WTC11 (cell line): Measurements from ENCODE around the gene RHBDD1. TPM values are rescaled to one million over a fixed set of nuclear protein-coding genes. Genes with fewer than 3 reads are reported as not detected.

Source experiments
- ATAC-seq: fragments of 200-7000 bp; cut with Tn5 transposase; 2 replicates; pipeline ENCODE4 v1.10.0; 2021; ENCODE audit warnings: mild to moderate bottlenecking, moderate library complexity
- CTCF ChIA-PET: fragments of 300-600 bp; sonication (Branson Sonifier 250); formaldehyde crosslinking; loops from one replicate; lab custom pipeline; 2021; ENCODE audit warnings: antibody characterized with exemption; lab: Charles Lee
- POLR2A ChIA-PET: fragments of 350-600 bp; sonication (Branson Sonifier 250); formaldehyde crosslinking; loops from one replicate; lab custom pipeline; 2021; ENCODE audit warnings: antibody characterized with exemption; lab: Charles Lee
- DNase-seq: peaks from one replicate; pipeline ENCODE4 v3.0.0; 2021; ENCODE audit warnings: low spot score
- H3K27ac Mint-ChIP-seq: 2 replicates; pipeline ENCODE4 v1.8.0; 2021; ENCODE audit warnings: mixed read lengths
- H3K27me3 Mint-ChIP-seq: 2 replicates; pipeline ENCODE4 v1.8.0; 2021; ENCODE audit warnings: low read depth, mild to moderate bottlenecking, moderate library complexity, mixed read lengths
- H3K36me3 Mint-ChIP-seq: 2 replicates; pipeline ENCODE4 v1.8.0; 2021; ENCODE audit warnings: mixed read lengths
- H3K4me1 Mint-ChIP-seq: 2 replicates; pipeline ENCODE4 v1.8.0; 2022; ENCODE audit warnings: mixed read lengths
- H3K4me3 Mint-ChIP-seq: 2 replicates; pipeline ENCODE4 v1.8.0; 2021; ENCODE audit warnings: mild to moderate bottlenecking, moderate library complexity, mixed read lengths
- H3K9me3 Mint-ChIP-seq: 2 replicates; pipeline ENCODE4 v1.8.0; 2021; ENCODE audit warnings: mixed read lengths
- EMX1 ChIP-seq: fragments of 250-450 bp; sonication (Bioruptor Pico); IDR thresholded peaks from 2 replicates; pipeline ENCODE4 v1.8.0; 2021; ENCODE audit warnings: mild to moderate bottlenecking
- GABPB1 ChIP-seq: sonication (generic); formaldehyde crosslinking; IDR thresholded peaks from 2 replicates; pipeline ENCODE4 v1.8.1; 2023; ENCODE audit warnings: mild to moderate bottlenecking, missing genetic modification reagents
- JAZF1 ChIP-seq: fragments of 250-450 bp; sonication (Bioruptor Pico); IDR thresholded peaks from 2 replicates; pipeline ENCODE4 v1.9.0; 2021; ENCODE audit warnings: moderate library complexity, mild to moderate bottlenecking, inconsistent platforms
- TCF7 ChIP-seq: sonication (generic); formaldehyde crosslinking; IDR thresholded peaks from 2 replicates; pipeline ENCODE4 v1.8.0; 2022; ENCODE audit warnings: mild to moderate bottlenecking, low read depth, missing genetic modification reagents, moderate library complexity
- ZBTB21 ChIP-seq: sonication (generic); formaldehyde crosslinking; IDR thresholded peaks from 2 replicates; pipeline ENCODE4 v1.8.1; 2023; ENCODE audit warnings: mild to moderate bottlenecking, missing genetic modification reagents, borderline replicate concordance
- ZNF317 ChIP-seq: sonication (generic); formaldehyde crosslinking; IDR thresholded peaks from 2 replicates; pipeline ENCODE4 v1.8.1; 2023; ENCODE audit warnings: low read depth, mild to moderate bottlenecking, moderate library complexity, missing genetic modification reagents, borderline replicate concordance
- total RNA-seq: library from RNA; stranded (reverse); gene quantifications from 3 replicates; pipeline ENCODE4 v1.2.3, GENCODE V29; 2021
- TF ChIP-seq, protein P1 (sequence below): sonication (generic); formaldehyde crosslinking; IDR thresholded peaks from 2 replicates; pipeline ENCODE4 v1.8.0; 2022; ENCODE audit warnings: mild to moderate bottlenecking, missing genetic modification reagents
- TF ChIP-seq, protein P2 (sequence below): sonication (generic); formaldehyde crosslinking; IDR thresholded peaks from 2 replicates; pipeline ENCODE4 v1.8.1; 2023; ENCODE audit warnings: mild to moderate bottlenecking, missing genetic modification reagents, moderate library complexity
- TF ChIP-seq, protein P3 (sequence below): fragments of 250-450 bp; sonication (Bioruptor Pico); IDR thresholded peaks from 2 replicates; pipeline ENCODE4 v1.9.0; 2021; ENCODE audit warnings: mild to moderate bottlenecking
- TF ChIP-seq, protein P4 (sequence below): sonication (generic); formaldehyde crosslinking; IDR thresholded peaks from 2 replicates; pipeline ENCODE4 v1.8.0; 2023; ENCODE audit warnings: mild to moderate bottlenecking, missing genetic modification reagents
- TF ChIP-seq, protein P5 (sequence below): sonication (generic); formaldehyde crosslinking; IDR thresholded peaks from 2 replicates; pipeline ENCODE4 v1.8.0; 2022; ENCODE audit warnings: missing genetic modification reagents
- TF ChIP-seq, protein P6 (sequence below): sonication (generic); formaldehyde crosslinking; conservative IDR thresholded peaks from 2 replicates; pipeline ENCODE4 v1.8.1; 2023; ENCODE audit warnings: mild to moderate bottlenecking, low read depth, missing genetic modification reagents, moderate library complexity

Gene RHBDD1
- total RNA-seq, 1 experiment from 2014 or later: 25.7 TPM

DNA sequence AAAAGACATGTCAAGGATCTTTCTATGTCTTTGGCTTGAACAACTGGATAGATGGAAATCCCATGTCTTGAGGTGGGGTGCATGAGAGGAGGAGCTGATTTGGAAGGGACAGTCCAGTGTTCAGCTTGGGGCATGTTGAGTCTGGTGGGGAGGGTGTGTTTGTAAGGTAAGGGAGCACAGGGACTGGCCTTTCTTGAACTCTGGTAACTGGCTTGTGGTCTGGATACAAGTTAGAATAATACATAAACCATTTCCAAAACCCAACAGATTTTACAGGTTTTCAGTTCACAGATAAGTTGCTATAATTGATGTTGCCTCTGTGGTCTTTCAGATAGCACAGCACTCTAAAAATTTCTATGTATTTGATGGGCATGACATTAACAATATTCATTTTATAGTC is 24.2 kb downstream of the RHBDD1 start:
- ATAC-seq (no peak), DNase-seq (no peak)
- Mint-ChIP-seq H3K27ac (no peak overlapping the region), H3K4me1 (peaks cover 18% of the 10 kb centered on the region), H3K9me3 (no peaks in the 10 kb centered on the region), H3K27me3 (no peaks in the 10 kb centered on the region), H3K36me3 (no peaks in the 10 kb centered on the region), H3K4me3 (no peak overlapping the region)
- no peak for TF ChIP-seq ZNF317 (CRISPR knock-in tag)
- no peak for TF ChIP-seq EMX1 (CRISPR knock-in tag)
- TF ChIP-seq ZBTB21 (CRISPR knock-in tag): no peak
- no peak for TF ChIP-seq TCF7 (CRISPR knock-in tag)
- CTCF ChIA-PET: no interaction called here
- POLR2A ChIA-PET: no interaction called here

DNA sequence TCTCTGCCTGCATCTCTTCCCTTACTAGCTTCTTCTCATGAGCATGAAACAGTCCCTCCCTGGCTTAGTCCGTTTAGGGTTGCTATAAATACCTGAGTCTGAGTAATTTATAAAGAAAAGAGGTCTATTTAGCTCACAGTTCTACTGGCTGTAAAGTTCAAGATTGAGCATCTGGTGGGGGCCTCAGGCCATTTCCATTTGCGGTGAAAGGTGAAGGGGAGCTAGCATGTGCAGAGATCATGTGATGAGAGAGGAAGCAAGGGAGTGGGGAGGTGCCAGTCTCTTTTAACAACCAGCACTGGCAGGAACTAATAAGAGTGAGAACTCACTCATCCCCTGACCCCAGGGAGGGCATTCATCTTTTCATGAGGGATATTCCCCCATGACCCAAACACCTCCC is 26.8 kb downstream of the RHBDD1 start:
- POLR2A ChIA-PET: interaction anchor here (1.6 kb wide), 1 partner anchor 10 kb away, joined by 3 read pairs; no protein-coding TSS in a partner anchor
- no peak overlapping the region for H3K4me3 Mint-ChIP-seq
- TF ChIP-seq, protein P1, sequence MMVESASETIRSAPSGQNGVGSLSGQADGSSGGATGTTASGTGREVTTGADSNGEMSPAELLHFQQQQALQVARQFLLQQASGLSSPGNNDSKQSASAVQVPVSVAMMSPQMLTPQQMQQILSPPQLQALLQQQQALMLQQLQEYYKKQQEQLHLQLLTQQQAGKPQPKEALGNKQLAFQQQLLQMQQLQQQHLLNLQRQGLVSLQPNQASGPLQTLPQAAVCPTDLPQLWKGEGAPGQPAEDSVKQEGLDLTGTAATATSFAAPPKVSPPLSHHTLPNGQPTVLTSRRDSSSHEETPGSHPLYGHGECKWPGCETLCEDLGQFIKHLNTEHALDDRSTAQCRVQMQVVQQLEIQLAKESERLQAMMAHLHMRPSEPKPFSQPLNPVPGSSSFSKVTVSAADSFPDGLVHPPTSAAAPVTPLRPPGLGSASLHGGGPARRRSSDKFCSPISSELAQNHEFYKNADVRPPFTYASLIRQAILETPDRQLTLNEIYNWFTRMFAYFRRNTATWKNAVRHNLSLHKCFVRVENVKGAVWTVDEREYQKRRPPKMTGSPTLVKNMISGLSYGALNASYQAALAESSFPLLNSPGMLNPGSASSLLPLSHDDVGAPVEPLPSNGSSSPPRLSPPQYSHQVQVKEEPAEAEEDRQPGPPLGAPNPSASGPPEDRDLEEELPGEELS (CRISPR knock-in tag): no peak
- TF ChIP-seq, protein P2, sequence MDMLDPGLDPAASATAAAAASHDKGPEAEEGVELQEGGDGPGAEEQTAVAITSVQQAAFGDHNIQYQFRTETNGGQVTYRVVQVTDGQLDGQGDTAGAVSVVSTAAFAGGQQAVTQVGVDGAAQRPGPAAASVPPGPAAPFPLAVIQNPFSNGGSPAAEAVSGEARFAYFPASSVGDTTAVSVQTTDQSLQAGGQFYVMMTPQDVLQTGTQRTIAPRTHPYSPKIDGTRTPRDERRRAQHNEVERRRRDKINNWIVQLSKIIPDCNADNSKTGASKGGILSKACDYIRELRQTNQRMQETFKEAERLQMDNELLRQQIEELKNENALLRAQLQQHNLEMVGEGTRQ (CRISPR knock-in tag): no peak
- no peak for TF ChIP-seq GABPB1 (CRISPR knock-in tag)
- TF ChIP-seq, protein P3, sequence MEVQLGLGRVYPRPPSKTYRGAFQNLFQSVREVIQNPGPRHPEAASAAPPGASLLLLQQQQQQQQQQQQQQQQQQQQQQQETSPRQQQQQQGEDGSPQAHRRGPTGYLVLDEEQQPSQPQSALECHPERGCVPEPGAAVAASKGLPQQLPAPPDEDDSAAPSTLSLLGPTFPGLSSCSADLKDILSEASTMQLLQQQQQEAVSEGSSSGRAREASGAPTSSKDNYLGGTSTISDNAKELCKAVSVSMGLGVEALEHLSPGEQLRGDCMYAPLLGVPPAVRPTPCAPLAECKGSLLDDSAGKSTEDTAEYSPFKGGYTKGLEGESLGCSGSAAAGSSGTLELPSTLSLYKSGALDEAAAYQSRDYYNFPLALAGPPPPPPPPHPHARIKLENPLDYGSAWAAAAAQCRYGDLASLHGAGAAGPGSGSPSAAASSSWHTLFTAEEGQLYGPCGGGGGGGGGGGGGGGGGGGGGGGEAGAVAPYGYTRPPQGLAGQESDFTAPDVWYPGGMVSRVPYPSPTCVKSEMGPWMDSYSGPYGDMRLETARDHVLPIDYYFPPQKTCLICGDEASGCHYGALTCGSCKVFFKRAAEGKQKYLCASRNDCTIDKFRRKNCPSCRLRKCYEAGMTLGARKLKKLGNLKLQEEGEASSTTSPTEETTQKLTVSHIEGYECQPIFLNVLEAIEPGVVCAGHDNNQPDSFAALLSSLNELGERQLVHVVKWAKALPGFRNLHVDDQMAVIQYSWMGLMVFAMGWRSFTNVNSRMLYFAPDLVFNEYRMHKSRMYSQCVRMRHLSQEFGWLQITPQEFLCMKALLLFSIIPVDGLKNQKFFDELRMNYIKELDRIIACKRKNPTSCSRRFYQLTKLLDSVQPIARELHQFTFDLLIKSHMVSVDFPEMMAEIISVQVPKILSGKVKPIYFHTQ (CRISPR knock-in tag): no peak
- TF ChIP-seq, protein P4, sequence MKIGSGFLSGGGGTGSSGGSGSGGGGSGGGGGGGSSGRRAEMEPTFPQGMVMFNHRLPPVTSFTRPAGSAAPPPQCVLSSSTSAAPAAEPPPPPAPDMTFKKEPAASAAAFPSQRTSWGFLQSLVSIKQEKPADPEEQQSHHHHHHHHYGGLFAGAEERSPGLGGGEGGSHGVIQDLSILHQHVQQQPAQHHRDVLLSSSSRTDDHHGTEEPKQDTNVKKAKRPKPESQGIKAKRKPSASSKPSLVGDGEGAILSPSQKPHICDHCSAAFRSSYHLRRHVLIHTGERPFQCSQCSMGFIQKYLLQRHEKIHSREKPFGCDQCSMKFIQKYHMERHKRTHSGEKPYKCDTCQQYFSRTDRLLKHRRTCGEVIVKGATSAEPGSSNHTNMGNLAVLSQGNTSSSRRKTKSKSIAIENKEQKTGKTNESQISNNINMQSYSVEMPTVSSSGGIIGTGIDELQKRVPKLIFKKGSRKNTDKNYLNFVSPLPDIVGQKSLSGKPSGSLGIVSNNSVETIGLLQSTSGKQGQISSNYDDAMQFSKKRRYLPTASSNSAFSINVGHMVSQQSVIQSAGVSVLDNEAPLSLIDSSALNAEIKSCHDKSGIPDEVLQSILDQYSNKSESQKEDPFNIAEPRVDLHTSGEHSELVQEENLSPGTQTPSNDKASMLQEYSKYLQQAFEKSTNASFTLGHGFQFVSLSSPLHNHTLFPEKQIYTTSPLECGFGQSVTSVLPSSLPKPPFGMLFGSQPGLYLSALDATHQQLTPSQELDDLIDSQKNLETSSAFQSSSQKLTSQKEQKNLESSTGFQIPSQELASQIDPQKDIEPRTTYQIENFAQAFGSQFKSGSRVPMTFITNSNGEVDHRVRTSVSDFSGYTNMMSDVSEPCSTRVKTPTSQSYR: no peak
- TF ChIP-seq JAZF1: no peak
- TF ChIP-seq, protein P5, sequence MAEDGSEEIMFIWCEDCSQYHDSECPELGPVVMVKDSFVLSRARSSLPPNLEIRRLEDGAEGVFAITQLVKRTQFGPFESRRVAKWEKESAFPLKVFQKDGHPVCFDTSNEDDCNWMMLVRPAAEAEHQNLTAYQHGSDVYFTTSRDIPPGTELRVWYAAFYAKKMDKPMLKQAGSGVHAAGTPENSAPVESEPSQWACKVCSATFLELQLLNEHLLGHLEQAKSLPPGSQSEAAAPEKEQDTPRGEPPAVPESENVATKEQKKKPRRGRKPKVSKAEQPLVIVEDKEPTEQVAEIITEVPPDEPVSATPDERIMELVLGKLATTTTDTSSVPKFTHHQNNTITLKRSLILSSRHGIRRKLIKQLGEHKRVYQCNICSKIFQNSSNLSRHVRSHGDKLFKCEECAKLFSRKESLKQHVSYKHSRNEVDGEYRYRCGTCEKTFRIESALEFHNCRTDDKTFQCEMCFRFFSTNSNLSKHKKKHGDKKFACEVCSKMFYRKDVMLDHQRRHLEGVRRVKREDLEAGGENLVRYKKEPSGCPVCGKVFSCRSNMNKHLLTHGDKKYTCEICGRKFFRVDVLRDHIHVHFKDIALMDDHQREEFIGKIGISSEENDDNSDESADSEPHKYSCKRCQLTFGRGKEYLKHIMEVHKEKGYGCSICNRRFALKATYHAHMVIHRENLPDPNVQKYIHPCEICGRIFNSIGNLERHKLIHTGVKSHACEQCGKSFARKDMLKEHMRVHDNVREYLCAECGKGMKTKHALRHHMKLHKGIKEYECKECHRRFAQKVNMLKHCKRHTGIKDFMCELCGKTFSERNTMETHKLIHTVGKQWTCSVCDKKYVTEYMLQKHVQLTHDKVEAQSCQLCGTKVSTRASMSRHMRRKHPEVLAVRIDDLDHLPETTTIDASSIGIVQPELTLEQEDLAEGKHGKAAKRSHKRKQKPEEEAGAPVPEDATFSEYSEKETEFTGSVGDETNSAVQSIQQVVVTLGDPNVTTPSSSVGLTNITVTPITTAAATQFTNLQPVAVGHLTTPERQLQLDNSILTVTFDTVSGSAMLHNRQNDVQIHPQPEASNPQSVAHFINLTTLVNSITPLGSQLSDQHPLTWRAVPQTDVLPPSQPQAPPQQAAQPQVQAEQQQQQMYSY: no peak
- TF ChIP-seq, protein P6, sequence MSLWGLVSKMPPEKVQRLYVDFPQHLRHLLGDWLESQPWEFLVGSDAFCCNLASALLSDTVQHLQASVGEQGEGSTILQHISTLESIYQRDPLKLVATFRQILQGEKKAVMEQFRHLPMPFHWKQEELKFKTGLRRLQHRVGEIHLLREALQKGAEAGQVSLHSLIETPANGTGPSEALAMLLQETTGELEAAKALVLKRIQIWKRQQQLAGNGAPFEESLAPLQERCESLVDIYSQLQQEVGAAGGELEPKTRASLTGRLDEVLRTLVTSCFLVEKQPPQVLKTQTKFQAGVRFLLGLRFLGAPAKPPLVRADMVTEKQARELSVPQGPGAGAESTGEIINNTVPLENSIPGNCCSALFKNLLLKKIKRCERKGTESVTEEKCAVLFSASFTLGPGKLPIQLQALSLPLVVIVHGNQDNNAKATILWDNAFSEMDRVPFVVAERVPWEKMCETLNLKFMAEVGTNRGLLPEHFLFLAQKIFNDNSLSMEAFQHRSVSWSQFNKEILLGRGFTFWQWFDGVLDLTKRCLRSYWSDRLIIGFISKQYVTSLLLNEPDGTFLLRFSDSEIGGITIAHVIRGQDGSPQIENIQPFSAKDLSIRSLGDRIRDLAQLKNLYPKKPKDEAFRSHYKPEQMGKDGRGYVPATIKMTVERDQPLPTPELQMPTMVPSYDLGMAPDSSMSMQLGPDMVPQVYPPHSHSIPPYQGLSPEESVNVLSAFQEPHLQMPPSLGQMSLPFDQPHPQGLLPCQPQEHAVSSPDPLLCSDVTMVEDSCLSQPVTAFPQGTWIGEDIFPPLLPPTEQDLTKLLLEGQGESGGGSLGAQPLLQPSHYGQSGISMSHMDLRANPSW (CRISPR knock-in tag): no peak
- TF ChIP-seq TCF7 (CRISPR knock-in tag): no peak
- TF ChIP-seq, all 79 proteins: peak for 0
- ATAC-seq: peak; percentile 46
- H3K36me3 Mint-ChIP-seq: peaks cover 2% of the 10 kb centered on the region; the same call in 1 of the 2 replicates
- H3K27ac Mint-ChIP-seq: peak overlapping the region; percentile 7; the same call in 1 of the 2 replicates
- DNase-seq: no peak
- CTCF ChIA-PET: interaction anchor here (1.2 to 1.5 kb wide), 2 partner anchors 60 to 171 kb away, joined by 3 to 4 read pairs; no protein-coding TSS in a partner anchor
- H3K9me3 Mint-ChIP-seq: no peaks in the 10 kb centered on the region
- H3K4me1 Mint-ChIP-seq: peaks cover 25% of the 10 kb centered on the region
- no peaks in the 10 kb centered on the region for H3K27me3 Mint-ChIP-seq
